ENCODE measurements around the gene CORIN.

DNA sequence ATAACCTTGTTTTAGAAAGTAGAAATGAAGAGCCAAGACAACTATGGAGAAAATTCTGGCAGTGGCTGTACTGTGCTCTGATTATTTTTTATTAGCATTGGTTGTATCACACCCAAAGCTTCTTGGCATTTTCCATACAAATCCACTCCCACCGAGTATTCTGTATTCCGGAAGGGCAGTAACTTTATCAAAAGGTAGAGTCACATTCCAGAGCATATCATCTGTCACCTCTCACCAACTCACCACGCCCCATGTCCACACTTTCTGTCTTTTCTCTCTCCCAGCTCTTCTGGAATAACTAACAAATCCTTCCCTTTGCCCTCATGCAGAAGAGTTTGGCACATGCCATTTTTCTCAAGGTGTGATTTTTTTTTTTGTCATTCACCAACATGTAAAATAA lies 52.7 kb downstream of the CORIN start:
- TF ChIP-seq POLR2AphosphoS5 (IDR thresholded peaks at IDR 0.05), result no peak
- no peak for TF ChIP-seq CTCF (IDR thresholded peaks at IDR 0.05)

All from suprapubic skin (tissue), 3 donors.